CD4-positive, alpha-beta memory T cell (primary cell): ENCODE measurements around the gene SEMA4B. TPM values are rescaled to one million over a fixed set of nuclear protein-coding genes. Genes with fewer than 3 reads are reported as not detected.
"Not testable (repeated sequence)": the region's sequence is repeated elsewhere in the genome, so short reads cannot be mapped to it uniquely, and the experiment has no call there.

Source experiments
- CTCF ChIA-PET: fragments of 350-600 bp; sonication (Branson Sonifier 250); formaldehyde crosslinking; loops from one replicate; lab custom pipeline; 2021; ENCODE audit warnings: inconsistent platforms; ENCODE audit not compliant: partially characterized antibody; lab: Charles Lee
- POLR2A ChIA-PET: fragments of 350-600 bp; sonication (Branson Sonifier 250); formaldehyde crosslinking; loops from one replicate; lab custom pipeline; 2021; ENCODE audit not compliant: partially characterized antibody; lab: Charles Lee
- DNase-seq, 5 donors: peaks; one replicate each; pipeline versions ENCODE4 v3.0.0 to v3.0.0-alpha.2; 2020 to 2022; ENCODE audit warnings: mixed read lengths in 1 of 5
- H3K27ac ChIP-seq: one replicate; pipeline ENCODE4 v1.7.0; 2013; ENCODE audit warnings: low read depth, low read length
- H3K27me3 ChIP-seq: 2 replicates; pipeline ENCODE4 v1.7.0; 2013; ENCODE audit warnings: mild to moderate bottlenecking, low read length, moderate library complexity; ENCODE audit not compliant: insufficient read depth
- H3K36me3 ChIP-seq: 2 replicates; pipeline ENCODE4 v1.7.0; 2013; ENCODE audit warnings: mild to moderate bottlenecking, low read length, moderate library complexity; ENCODE audit not compliant: insufficient read depth
- H3K4me1 ChIP-seq: 2 replicates; pipeline ENCODE4 v1.7.0; 2013; ENCODE audit warnings: mild to moderate bottlenecking, low read length, moderate library complexity; ENCODE audit not compliant: insufficient read depth
- H3K4me3 ChIP-seq, 2 donors: one replicate each; pipeline ENCODE4 v1.7.0; 2013; ENCODE audit warnings: low read length in 2 of 2, mild to moderate bottlenecking in 1 of 2
- H3K9me3 ChIP-seq, 2 donors: one replicate each; pipeline ENCODE4 v1.7.0; 2013; ENCODE audit warnings: low read length in 2 of 2, control low read depth in 1 of 2; ENCODE audit not compliant: control insufficient read depth in 1 of 2
- H3K27ac Mint-ChIP-seq, 7 donors: one replicate each; pipeline ENCODE4 v1.8.0; 2020 to 2021; ENCODE audit warnings: mixed read lengths in 7 of 7, mild to moderate bottlenecking in 6 of 7, inconsistent platforms in 3 of 7, moderate library complexity in 3 of 7
- H3K27me3 Mint-ChIP-seq, 2 donors: one replicate each; pipeline ENCODE4 v1.8.0; 2020 to 2021; ENCODE audit warnings: mixed read lengths in 2 of 2
- H3K36me3 Mint-ChIP-seq, 2 donors: one replicate each; pipeline ENCODE4 v1.8.0; 2020 to 2021; ENCODE audit warnings: mixed read lengths in 2 of 2, inconsistent platforms in 1 of 2, mild to moderate bottlenecking in 1 of 2
- H3K4me1 Mint-ChIP-seq, 4 donors: one replicate each; pipeline ENCODE4 v1.8.0; 2020 to 2021; ENCODE audit warnings: mixed read lengths in 4 of 4, mild to moderate bottlenecking in 1 of 4
- H3K4me3 Mint-ChIP-seq, 8 donors: one replicate each; pipeline ENCODE4 v1.8.0; 2020 to 2021; ENCODE audit warnings: mixed read lengths in 8 of 8, mild to moderate bottlenecking in 7 of 8, moderate library complexity in 6 of 8, inconsistent platforms in 3 of 8
- H3K9me3 Mint-ChIP-seq, 8 donors: one replicate each; pipeline ENCODE4 v1.8.0; 2020 to 2021; ENCODE audit warnings: mixed read lengths in 8 of 8, mild to moderate bottlenecking in 5 of 8, inconsistent platforms in 3 of 8, moderate library complexity in 1 of 8
- intact Hi-C: fragments of 100-400 bp; cut with micrococcal nuclease; formaldehyde crosslinking; loops from one replicate; pipeline ENCODE4 v1.15.1; 2023
- polyA plus RNA-seq, 2 donors: library from polyadenylated mRNA; unstranded; fragments of 300-500 nt; fragmentation: Illumina TruSeq; gene quantifications; one replicate each; pipeline ENCODE4 v1.2.3, GENCODE V29; 2021
- total RNA-seq, 2 experiments: library from RNA; stranded (reverse); gene quantifications; one replicate each; pipeline ENCODE4 v1.2.3, GENCODE V29; 2021

The SEMA4B gene
- total and polyA plus RNA-seq, 4 experiments from 2014 or later, result 4.4 to 23.0 (median 14.7) TPM

DNA sequence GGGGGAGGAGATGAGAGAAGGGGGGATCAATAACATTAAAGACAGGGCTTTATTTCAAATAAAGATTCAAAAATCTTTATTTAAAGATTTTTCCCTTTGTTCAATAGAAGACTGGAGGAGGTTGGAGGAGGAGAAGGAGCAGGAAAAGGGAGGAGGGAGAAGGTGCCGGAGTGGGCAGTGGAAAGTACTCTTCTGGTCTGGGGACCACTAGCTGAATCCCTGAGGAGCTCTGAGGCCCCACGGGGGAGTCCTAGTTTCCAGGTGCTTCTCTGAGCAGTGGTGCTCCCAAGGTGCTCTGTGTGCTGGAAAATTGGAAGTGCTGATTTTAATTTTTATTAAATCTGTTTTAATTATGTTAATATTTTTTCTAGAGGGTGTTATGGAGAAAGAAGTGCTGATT, 19.4 kb upstream of the SEMA4B start:
- Histone ChIP-seq H3K27ac (no peak overlapping the region), H3K36me3 (no peaks in the 10 kb centered on the region), H3K4me1 (peaks cover 27% of the 10 kb centered on the region), H3K4me3 (no peak overlapping the region), H3K27me3 (no peaks in the 10 kb centered on the region), H3K9me3 (no peaks in the 10 kb centered on the region)
- no peak overlapping the region for H3K4me3 Mint-ChIP-seq
- ChIA-PET POLR2A (interaction anchor here (1.6 kb wide), 1 partner anchor 19 kb away, joined by 3 read pairs; the partner anchor contains the start of gene SEMA4B), CTCF (no interaction called here)
- no peaks in the 10 kb centered on the region for H3K9me3 Mint-ChIP-seq
- H3K4me1 Mint-ChIP-seq, result peaks cover 16 to 30% (median 24%) of the 10 kb centered on the region in 4 donors
- DNase-seq, result no peak
- H3K27me3 Mint-ChIP-seq, result no peaks in the 10 kb centered on the region
- no peaks in the 10 kb centered on the region for H3K36me3 Mint-ChIP-seq
- peak overlapping the region in 1 of 7 donors; percentile 18 for H3K27ac Mint-ChIP-seq
- intact Hi-C loops, result no loop called here

DNA sequence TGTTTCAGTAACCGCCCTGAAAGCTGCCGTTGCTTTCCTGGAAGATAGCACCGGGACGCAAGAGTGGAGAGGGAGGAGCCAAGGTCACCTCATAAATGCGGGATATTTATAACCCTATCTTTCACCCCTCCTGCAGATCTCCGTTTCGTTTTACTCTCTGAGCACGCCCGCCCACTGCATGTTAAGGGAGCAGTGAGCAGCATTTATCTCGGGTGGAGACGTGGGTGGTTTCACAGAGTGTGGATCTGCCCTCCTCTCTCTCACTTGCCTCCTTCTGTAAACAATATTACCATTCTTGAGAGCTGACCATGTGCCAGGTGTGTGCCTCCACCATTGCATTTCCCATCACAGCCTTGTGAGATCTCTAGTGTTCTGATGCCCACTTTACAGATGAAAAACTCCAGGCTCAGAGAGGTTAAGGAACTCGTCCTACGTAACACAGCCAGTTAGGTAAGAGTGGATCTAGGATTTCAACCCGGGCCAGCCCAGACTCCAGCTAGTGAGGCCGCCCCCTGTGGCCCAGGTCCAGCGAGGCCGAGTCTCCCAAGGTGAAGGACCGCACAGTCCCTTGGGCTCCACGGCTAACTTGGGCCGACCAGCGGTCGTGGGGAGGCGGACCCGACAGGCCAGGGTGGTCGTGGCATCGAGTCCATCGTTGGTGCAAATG, 16.9 kb upstream of the SEMA4B start:
- peak overlapping the region; percentile 63 to 90 (median 79) for H3K27ac Mint-ChIP-seq
- peak overlapping the region; percentile 51 for H3K27ac ChIP-seq

GRCh38 chr15:90184786-90185704, 16.1 kb upstream of the SEMA4B start:
- Histone ChIP-seq H3K9me3 (no peaks in the 10 kb centered on the region), H3K4me3 (peak overlapping the region; percentile 6 to 63), H3K4me1 (peaks cover 17% of the 10 kb centered on the region), H3K27me3 (no peaks in the 10 kb centered on the region), H3K36me3 (no peaks in the 10 kb centered on the region), H3K27ac (peak overlapping the region; percentile 51)
- no peaks in the 10 kb centered on the region for H3K27me3 Mint-ChIP-seq
- ChIA-PET POLR2A (interaction anchor here (1.0 to 4.3 kb wide), 3 partner anchors 16 to 86 kb away, joined by 4 to 27 read pairs (median 4); partner anchors contain the start of genes NGRN and SEMA4B), CTCF (interaction anchor here (1.0 kb wide), 1 partner anchor 36 kb away, joined by 3 read pairs; no protein-coding TSS in a partner anchor)
- intact Hi-C loops, result loop anchor here (2.0 kb wide), 2 partner anchors 16 to 46 kb away; partner anchors contain the start of gene SEMA4B
- peak; percentile 56 to 71 (median 65) for DNase-seq
- H3K36me3 Mint-ChIP-seq, result no peaks in the 10 kb centered on the region
- peaks cover 10 to 18% (median 14%) of the 10 kb centered on the region in 4 donors for H3K4me1 Mint-ChIP-seq
- peak overlapping the region; percentile 4 to 86 (median 81) for H3K27ac Mint-ChIP-seq
- peak overlapping the region; percentile 81 to 92 (median 88) for H3K4me3 Mint-ChIP-seq
- no peaks in the 10 kb centered on the region for H3K9me3 Mint-ChIP-seq

More for the DNA sequence above, 16.9 kb upstream of the SEMA4B start:
- Mint-ChIP-seq H3K36me3 (no peaks in the 10 kb centered on the region), H3K4me1 (peaks cover 10 to 21% (median 16%) of the 10 kb centered on the region in 4 donors), H3K27me3 (no peaks in the 10 kb centered on the region), H3K9me3 (no peaks in the 10 kb centered on the region), H3K4me3 (peak overlapping the region; percentile 77 to 91 (median 87))
- CTCF ChIA-PET, result interaction anchor here (1.0 kb wide), 1 partner anchor 37 kb away, joined by 3 read pairs; no protein-coding TSS in a partner anchor
- Histone ChIP-seq H3K27me3 (no peaks in the 10 kb centered on the region), H3K36me3 (no peaks in the 10 kb centered on the region), H3K4me3 (peak overlapping the region; percentile 6 to 63), H3K4me1 (peaks cover 17% of the 10 kb centered on the region), H3K9me3 (no peaks in the 10 kb centered on the region)
- intact Hi-C loops, result loop anchor here (2.0 kb wide), 2 partner anchors 17 to 47 kb away; partner anchors contain the start of gene SEMA4B
- peak in 2 of 5 donors; percentile 14 to 16 for DNase-seq
- POLR2A ChIA-PET, result interaction anchor here (1.0 to 4.3 kb wide), 4 partner anchors 11 to 85 kb away, joined by 3 to 27 read pairs (median 4); partner anchors contain the start of genes NGRN and SEMA4B

GRCh38 chr15:90187257-90187868, 13.8 kb upstream of the SEMA4B start:
- no peaks in the 10 kb centered on the region for H3K27me3 ChIP-seq
- intact Hi-C loops, result no loop called here
- no peaks in the 10 kb centered on the region for H3K36me3 Mint-ChIP-seq
- H3K4me1 Mint-ChIP-seq, result peaks cover 17 to 34% (median 25%) of the 10 kb centered on the region in 4 donors
- peak overlapping the region in 2 of 7 donors; percentile 25 to 61 for H3K27ac Mint-ChIP-seq
- H3K9me3 Mint-ChIP-seq, result no peaks in the 10 kb centered on the region
- H3K9me3 ChIP-seq, result no peaks in the 10 kb centered on the region
- peak overlapping the region in 3 of 8 donors; percentile 12 to 39 (median 18) for H3K4me3 Mint-ChIP-seq
- peaks cover 29% of the 10 kb centered on the region for H3K4me1 ChIP-seq
- H3K27me3 Mint-ChIP-seq, result no peaks in the 10 kb centered on the region
- H3K4me3 ChIP-seq, result no peak overlapping the region
- CTCF ChIA-PET, result interaction anchor here (1.6 kb wide), 1 partner anchor 16 kb away, joined by 3 read pairs; no protein-coding TSS in a partner anchor
- DNase-seq, result no peak
- H3K36me3 ChIP-seq, result no peaks in the 10 kb centered on the region
- H3K27ac ChIP-seq, result no peak overlapping the region
- POLR2A ChIA-PET, result interaction anchor here (1.0 to 4.3 kb wide), 2 partner anchors 14 to 43 kb away, joined by 3 to 27 read pairs; partner anchors contain the start of gene SEMA4B

- H3K27me3 Mint-ChIP-seq, intact Hi-C loops, H3K27ac ChIP-seq, H3K4me3 ChIP-seq, DNase-seq, H3K9me3 Mint-ChIP-seq, H3K27me3 ChIP-seq, H3K36me3 Mint-ChIP-seq, H3K4me3 Mint-ChIP-seq, H3K36me3 ChIP-seq, H3K9me3 ChIP-seq, H3K27ac Mint-ChIP-seq: not testable (repeated sequence)
- peaks cover 20 to 41% (median 26%) of the 10 kb centered on the region in 4 donors for H3K4me1 Mint-ChIP-seq
- ChIA-PET POLR2A (interaction anchor here (4.9 kb wide), 1 partner anchor 13 kb away, joined by 45 read pairs; the partner anchor contains the start of gene SEMA4B), CTCF (interaction anchor here (1.7 kb wide), 1 partner anchor 13 kb away, joined by 3 read pairs; the partner anchor contains the start of gene SEMA4B)
- H3K4me1 ChIP-seq, result peaks cover 30% of the 10 kb centered on the region
Observed at GRCh38 chr15:90188065-90188464, 13.1 kb upstream of the SEMA4B start.

GRCh38 chr15:90188914-90189748, 12.0 kb upstream of the SEMA4B start:
- Histone ChIP-seq H3K4me1 (peaks cover 26% of the 10 kb centered on the region), H3K27ac (no peak overlapping the region), H3K36me3 (no peaks in the 10 kb centered on the region), H3K9me3 (no peaks in the 10 kb centered on the region), H3K4me3 (no peak overlapping the region), H3K27me3 (no peaks in the 10 kb centered on the region)
- H3K27me3 Mint-ChIP-seq, result no peaks in the 10 kb centered on the region
- intact Hi-C loops, result no loop called here
- H3K27ac Mint-ChIP-seq, result peak overlapping the region in 1 of 7 donors; percentile 54
- H3K9me3 Mint-ChIP-seq, result no peaks in the 10 kb centered on the region
- DNase-seq, result no peak
- POLR2A ChIA-PET, result interaction anchor here (4.9 kb wide), 1 partner anchor 12 kb away, joined by 45 read pairs; the partner anchor contains the start of gene SEMA4B
- CTCF ChIA-PET, result interaction anchor here (1.3 to 1.7 kb wide), 2 partner anchors 12 to 20 kb away, joined by 3 read pairs; partner anchors contain the start of gene SEMA4B
- H3K36me3 Mint-ChIP-seq, result no peaks in the 10 kb centered on the region
- no peak overlapping the region for H3K4me3 Mint-ChIP-seq
- H3K4me1 Mint-ChIP-seq, result peaks cover 17 to 37% (median 24%) of the 10 kb centered on the region in 4 donors
